HepG2 (cell line): ENCODE data around the gene RASGRP4. TPM values are rescaled to one million over a fixed set of nuclear protein-coding genes. Genes with fewer than 3 reads are reported as not detected.

Experiments
- ATAC-seq: fragments of 200-7000 bp; cut with Tn5 transposase; 3 replicates; pipeline ENCODE4 v1.9.1; 2020; ENCODE audit warnings: mild to moderate bottlenecking, moderate library complexity
- BruUV-seq: library from RNA; stranded (reverse); fragments of 400-500 nt; replicated peaks from 2 replicates; lab custom pipeline; 2021; lab: Mats Ljungman, UMichigan
- CTCF ChIA-PET: fragments of 300-600 bp; formaldehyde crosslinking; extraction: SDS; loops from one replicate; lab custom pipeline; 2021; ENCODE audit warnings: low total read pairs, inconsistent platforms, low intra/inter-chr PET ratio; lab: Yijun Ruan, JAX
- POLR2A ChIA-PET: fragments of 350-600 bp; sonication (Branson Sonifier 250); formaldehyde crosslinking; loops from one replicate; lab custom pipeline; 2020; ENCODE audit warnings: antibody characterized with exemption, inconsistent platforms; lab: Yijun Ruan, JAX
- DNase-seq: peaks from one replicate; pipeline ENCODE4 v3.0.0-alpha.2; 2015; ENCODE audit warnings: low spot score
- FAIRE-seq: peaks from 3 replicates; lab custom pipeline; 2011; peaks lifted over from hg19 to GRCh38; lab: Jason Lieb, UNC
- H2AFZ ChIP-seq: one replicate; pipeline ENCODE4 v1.6.1; 2011; ENCODE audit warnings: low read length, inconsistent platforms
- H3K27ac ChIP-seq: fragments of 300-600 bp; 3 replicates; pipeline ENCODE4 v1.8.0; 2011; ENCODE audit warnings: mixed run types, mild to moderate bottlenecking, mixed read lengths, low read length, inconsistent platforms; ENCODE audit not compliant: insufficient read depth; ENCODE audit errors: extremely low read length
- H3K27me3 ChIP-seq, 2 experiments: fragments of 200-600 bp in 1 of 2; 2 replicates in 1 of 2; 3 replicates in 1 of 2; pipeline versions ENCODE4 v1.6.0 to v1.8.0; 2011; ENCODE audit warnings: low read length in 2 of 2, mild to moderate bottlenecking in 2 of 2, moderate library complexity in 2 of 2, inconsistent platforms in 1 of 2; ENCODE audit not compliant: insufficient read depth in 2 of 2, control insufficient read depth in 1 of 2
- H3K36me3 ChIP-seq, 2 experiments: fragments of 200-600 bp in 1 of 2; replicated peaks in 1 of 2; 2 replicates in 1 of 2; 3 replicates in 1 of 2; pipeline versions ENCODE4 v1.5.1 to v1.8.0; 2011; ENCODE audit warnings: low read length in 2 of 2, inconsistent platforms in 1 of 2; ENCODE audit not compliant: insufficient read depth in 2 of 2, control insufficient read depth in 1 of 2
- H3K4me1 ChIP-seq: 2 replicates; pipeline ENCODE4 v1.5.1; 2012; ENCODE audit warnings: low read length, inconsistent platforms; ENCODE audit not compliant: insufficient read depth
- H3K4me2 ChIP-seq: 2 replicates; pipeline ENCODE4 v1.6.0; 2011; ENCODE audit warnings: low read depth, low read length, inconsistent platforms
- H3K4me3 ChIP-seq, 3 experiments: fragments of 200-600 bp in 1 of 3; sonication (generic), shearing (Covaris generic) in 1 of 3; replicated peaks in 1 of 3; 2 replicates each; pipeline ENCODE4 v1.5.1; 2011 to 2016; ENCODE audit warnings: low read length in 3 of 3, inconsistent platforms in 2 of 3, low read depth in 2 of 3, mild to moderate bottlenecking in 2 of 3, control low read depth in 1 of 3, mixed read lengths in 1 of 3; ENCODE audit not compliant: insufficient read depth in 1 of 3
- H3K79me2 ChIP-seq: one replicate; pipeline ENCODE4 v1.6.1; 2011; ENCODE audit warnings: low read length, inconsistent platforms; ENCODE audit not compliant: insufficient read depth
- H3K9ac ChIP-seq: 2 replicates; pipeline ENCODE4 v1.6.0; 2011; ENCODE audit warnings: mild to moderate bottlenecking, low read depth, low read length, inconsistent platforms; ENCODE audit not compliant: insufficient read depth
- H3K9me3 ChIP-seq: 2 replicates; pipeline ENCODE4 v1.5.1; 2012; ENCODE audit warnings: mild to moderate bottlenecking, low read length
- H4K20me1 ChIP-seq: 2 replicates; pipeline ENCODE4 v1.6.0; 2011; ENCODE audit warnings: inconsistent platforms, mild to moderate bottlenecking, low read length, moderate library complexity; ENCODE audit not compliant: insufficient read depth
- AKAP8 ChIP-seq: sonication (generic); formaldehyde crosslinking; IDR thresholded peaks from 2 replicates; pipeline ENCODE4 v1.5.1; 2020; ENCODE audit warnings: mild to moderate bottlenecking, missing genetic modification reagents
- HNRNPH1 ChIP-seq: fragments of 200-400 bp; formaldehyde crosslinking; optimal IDR thresholded peaks from 2 replicates; pipeline ENCODE3; 2017; ENCODE audit warnings: mild to moderate bottlenecking, low read depth, low read length
- KLF13 ChIP-seq: sonication (generic); formaldehyde crosslinking; IDR thresholded peaks from 2 replicates; pipeline ENCODE4 v1.4.0; 2020; ENCODE audit warnings: mild to moderate bottlenecking, missing genetic modification reagents
- KLF16 ChIP-seq, 2 experiments: sonication (generic) in 1 of 2; formaldehyde crosslinking in 1 of 2; IDR thresholded peaks; 2 replicates each; pipeline versions ENCODE4 v1.6.1 to v1.8.0; 2016 to 2023; ENCODE audit warnings: missing genetic modification reagents in 2 of 2, missing compliant biosample characterization in 1 of 2
- MAFK ChIP-seq, 2 experiments: IDR thresholded peaks in 1 of 2; conservative IDR thresholded peaks in 1 of 2; 2 replicates each; pipeline ENCODE4 v1.6.1; 2011; ENCODE audit warnings: improper control_type of control experiment in 2 of 2, low read length in 2 of 2
- MTA3 ChIP-seq: sonication (generic); formaldehyde crosslinking; IDR thresholded peaks from 2 replicates; pipeline ENCODE4 v1.4.0; 2020; ENCODE audit warnings: missing genetic modification reagents
- MTF2 ChIP-seq: sonication (generic); formaldehyde crosslinking; IDR thresholded peaks from 2 replicates; pipeline ENCODE4 v1.5.0; 2020; ENCODE audit warnings: missing genetic modification reagents, borderline replicate concordance
- POLR2A ChIP-seq, 2 experiments: IDR thresholded peaks; 2 replicates each; pipeline ENCODE4 v1.6.1; 2011; ENCODE audit warnings: low read depth in 2 of 2, low read length in 2 of 2, mild to moderate bottlenecking in 1 of 2, moderate library complexity in 1 of 2; ENCODE audit not compliant: insufficient read depth in 1 of 2
- PRDM4 ChIP-seq: sonication (generic); formaldehyde crosslinking; IDR thresholded peaks from 2 replicates; pipeline ENCODE4 v1.9.0; 2021; ENCODE audit warnings: missing genetic modification reagents, borderline replicate concordance
- PTBP1 ChIP-seq: fragments of 200-400 bp; formaldehyde crosslinking; IDR thresholded peaks from 2 replicates; pipeline ENCODE4 v1.6.1; 2018; ENCODE audit warnings: low read length, low read depth; ENCODE audit not compliant: poor library complexity, severe bottlenecking
- SIN3B ChIP-seq: fragments of 150-350 bp; IDR thresholded peaks from 2 replicates; pipeline ENCODE4 v1.6.1; 2014; ENCODE audit warnings: low read length
- SUZ12 ChIP-seq: fragments of 150-350 bp; IDR thresholded peaks from 2 replicates; pipeline ENCODE4 v1.6.1; 2014; ENCODE audit warnings: low read depth, low read length
- ZFY ChIP-seq: sonication (generic); formaldehyde crosslinking; IDR thresholded peaks from 2 replicates; pipeline ENCODE4 v1.4.0; 2020; ENCODE audit warnings: missing genetic modification reagents
- ZNF343 ChIP-seq: sonication (generic); formaldehyde crosslinking; IDR thresholded peaks from 2 replicates; pipeline ENCODE4 v1.4.0; 2020; ENCODE audit warnings: mild to moderate bottlenecking, missing genetic modification reagents
- ZNF629 ChIP-seq: sonication (generic); formaldehyde crosslinking; conservative IDR thresholded peaks from 2 replicates; pipeline ENCODE4 v1.5.0; 2020; ENCODE audit warnings: missing genetic modification reagents
- ZNF670 ChIP-seq: sonication (generic); formaldehyde crosslinking; IDR thresholded peaks from 2 replicates; pipeline ENCODE4 v1.8.0; 2022; ENCODE audit warnings: mild to moderate bottlenecking, missing genetic modification reagents, borderline replicate concordance
- ZNF761 ChIP-seq: sonication (generic); formaldehyde crosslinking; conservative IDR thresholded peaks from 2 replicates; pipeline ENCODE4 v1.4.0; 2020; ENCODE audit warnings: mild to moderate bottlenecking, missing genetic modification reagents
- ZNF780A ChIP-seq: sonication (generic); formaldehyde crosslinking; IDR thresholded peaks from 2 replicates; pipeline ENCODE4 v1.8.0; 2022; ENCODE audit warnings: mild to moderate bottlenecking, missing genetic modification reagents, moderate library complexity
- WGBS: methylation state at CpG from one replicate; pipeline ENCODE4 v1.1.6; 2017; ENCODE audit warnings: low lambda C conversion rate; 5-methylcytosine and 5-hydroxymethylcytosine counted together
- in situ Hi-C: cut with HindIII; loops from 2 replicates; pipeline ENCODE4 v1.10.0; 2017; ENCODE audit warnings: low pct_unique_long_range_greater_than_20kb; ENCODE audit not compliant: extremely low pct_ligation_motif_present
- intact Hi-C: fragments of 100-400 bp; cut with micrococcal nuclease; formaldehyde crosslinking; loops from one replicate; pipeline ENCODE4 v1.10.0; 2022; ENCODE audit not compliant: unreplicated experiment
- polyA plus RNA-seq, 8 experiments: library from polyadenylated mRNA; depleted of rRNA in 3 of 8; stranded (reverse) in 7 of 8; unstranded in 1 of 8; fragments of >200 nt; fragmentation: Illumina TruSeq in 4 of 8; extraction: Trizol in 4 of 8; gene quantifications; 2 replicates each; pipeline versions ENCODE4 v1.2.1 to v1.2.3, GENCODE V29; 2011 to 2016; ENCODE audit warnings: low read depth in 4 of 8, missing spikeins in 1 of 8, mixed read lengths in 1 of 8; ENCODE audit not compliant: insufficient read depth in 1 of 8
- total RNA-seq, 5 experiments: library from RNA; depleted of rRNA; stranded (reverse); fragments of >200 nt; fragmentation: Illumina TruSeq; extraction: Trizol; gene quantifications; 2 replicates each; pipeline ENCODE4 v1.2.3, GENCODE V29; 2016; ENCODE audit warnings: low read depth in 1 of 5
- TF ChIP-seq, protein P1 (sequence below): sonication (generic); formaldehyde crosslinking; IDR thresholded peaks from 2 replicates; pipeline ENCODE4 v1.4.0; 2020; ENCODE audit warnings: missing genetic modification reagents

The RASGRP4 gene
- total and polyA plus RNA-seq, 2 of the 13 experiments (the other 11 are each of a cell fraction or from before 2014, with no cell fraction given) = not detected

DNA sequence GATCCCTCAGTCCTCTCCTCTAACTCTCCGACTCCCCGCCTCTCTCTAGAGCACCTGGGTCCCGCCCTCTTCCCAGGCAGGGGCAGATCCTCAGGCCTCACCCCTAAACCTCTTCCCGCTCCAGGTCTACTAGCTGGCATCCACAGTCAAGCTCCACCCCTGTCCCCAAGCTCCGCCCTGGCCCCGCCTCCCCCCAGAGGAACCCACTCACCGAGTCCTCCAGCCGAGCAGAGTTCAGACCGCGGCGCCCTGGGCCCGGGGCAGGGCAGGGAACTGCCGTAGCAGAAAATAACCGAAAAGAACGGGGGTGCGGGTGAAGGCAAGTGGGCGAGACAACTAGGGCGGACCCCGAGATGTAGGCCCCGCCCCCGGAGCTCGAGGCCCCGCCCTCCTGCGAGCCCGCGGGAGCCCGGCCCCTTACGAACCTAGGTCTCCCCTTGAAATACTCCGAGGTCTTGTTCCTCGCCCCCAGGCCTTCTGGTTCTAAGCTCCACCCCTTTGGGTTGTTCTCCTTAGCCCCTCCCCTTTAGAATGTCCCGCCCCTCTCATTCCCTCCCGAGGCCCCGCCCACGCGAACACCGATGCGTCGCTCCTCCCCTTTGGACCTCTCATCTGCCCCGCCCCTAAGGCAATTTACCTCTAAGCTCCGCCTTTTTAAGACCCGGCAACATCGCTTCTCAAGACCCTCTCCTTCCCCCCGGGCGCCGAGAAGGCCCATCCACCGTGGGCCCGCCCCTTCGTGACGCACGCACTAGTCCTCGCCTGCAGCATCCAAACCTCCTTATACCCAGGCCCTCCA lies 38.3 kb downstream of the RASGRP4 start, which contains the start of gene GGN:
Gene GGN, minus strand, starts transcription at position 485 of the 799 bp plus-strand sequence. CDS start 773 bp downstream, outside the sequence.
- no peak within 1 kb of the TSS for H3K27ac ChIP-seq
- POLR2A ChIA-PET = interaction anchor here (1.3 to 4.0 kb wide), 5 partner anchors 12 to 231 kb away, joined by 4 to 49 read pairs (median 5); partner anchors contain the start of genes EIF3K, FAM98C and PSMD8
- H4K20me1 ChIP-seq = no peaks in the 10 kb centered on the region; the same call in 1 of the 2 replicates
- in situ Hi-C loops (no loop called here), intact Hi-C loops (no loop called here)
- no peaks in the 10 kb centered on the region for H3K9me3 ChIP-seq
- peak within 1 kb of the TSS; percentile 46 to 71 (median 63) for H3K4me3 ChIP-seq
- peaks cover 36% of the 10 kb centered on the region for H3K4me1 ChIP-seq
- CTCF ChIA-PET = no interaction called here
- peak; percentile 63 for ATAC-seq
- 7% methylated on average over 47 of the region's 51 CpGs for WGBS
- peaks cover 3 to 12% of the 10 kb centered on the region in 2 experiments; a peak in 3 of 5 replicates for H3K36me3 ChIP-seq
- H3K4me2 ChIP-seq = peak within 1 kb of the TSS; percentile 89
- no TSS peak for BruUV-seq
- DNase-seq = peak; percentile 49
- peaks cover 2 to 20% of the 10 kb centered on the region in 2 experiments; a peak in 3 of 5 replicates for H3K27me3 ChIP-seq
- FAIRE-seq = no peak
- H2AFZ ChIP-seq = no peak within 1 kb of the TSS
- H3K79me2 ChIP-seq = no peaks in the 10 kb centered on the region
- H3K9ac ChIP-seq = 0 out of 2 replicates have a peak within 1 kb of the TSS, but pooled peaks have one; percentile 13
- TF ChIP-seq ZFY (0 out of 2 replicates have a peak, but pooled peaks have one; percentile 36), ZNF780A (CRISPR knock-in tag) (no peak), PRDM4 (CRISPR knock-in tag) (no peak), ZNF670 (CRISPR knock-in tag) (no peak), ZNF629 (CRISPR knock-in tag) (no peak), KLF16 (CRISPR knock-in tag; IDR thresholded peaks at IDR 0.05) (no peak), AKAP8 (CRISPR knock-in tag) (peak; percentile 83), MAFK (conservative IDR thresholded peaks at IDR 0.05 in 1 of 2, IDR thresholded peaks at IDR 0.05 in 1 of 2; ENCODE audit: low read length in 2 of 2) (no peak), SIN3B (no peak), MTF2 (CRISPR knock-in tag) (no peak), PTBP1 (no peak), KLF13 (CRISPR knock-in tag) (0 out of 2 replicates have a peak, but pooled peaks have one; percentile 44), HNRNPH1 (no peak), ZNF343 (CRISPR knock-in tag) (no peak), SUZ12 (no peak), POLR2A (IDR thresholded peaks at IDR 0.05; ENCODE audit: insufficient read depth in 1 of 2, low read depth in 2 of 2, low read length in 2 of 2) (peak in 1 of 2 experiments; percentile 46; a peak in 2 of 4 replicates), ZNF761 (CRISPR knock-in tag) (no peak), MTA3 (CRISPR knock-in tag) (no peak)
- TF ChIP-seq, protein P1, sequence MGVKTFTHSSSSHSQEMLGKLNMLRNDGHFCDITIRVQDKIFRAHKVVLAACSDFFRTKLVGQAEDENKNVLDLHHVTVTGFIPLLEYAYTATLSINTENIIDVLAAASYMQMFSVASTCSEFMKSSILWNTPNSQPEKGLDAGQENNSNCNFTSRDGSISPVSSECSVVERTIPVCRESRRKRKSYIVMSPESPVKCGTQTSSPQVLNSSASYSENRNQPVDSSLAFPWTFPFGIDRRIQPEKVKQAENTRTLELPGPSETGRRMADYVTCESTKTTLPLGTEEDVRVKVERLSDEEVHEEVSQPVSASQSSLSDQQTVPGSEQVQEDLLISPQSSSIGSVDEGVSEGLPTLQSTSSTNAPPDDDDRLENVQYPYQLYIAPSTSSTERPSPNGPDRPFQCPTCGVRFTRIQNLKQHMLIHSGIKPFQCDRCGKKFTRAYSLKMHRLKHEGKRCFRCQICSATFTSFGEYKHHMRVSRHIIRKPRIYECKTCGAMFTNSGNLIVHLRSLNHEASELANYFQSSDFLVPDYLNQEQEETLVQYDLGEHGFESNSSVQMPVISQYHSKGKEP (CRISPR knock-in tag) = no peak
